ENCODE results near the gene PRKCE. TPM values are rescaled to one million over a fixed set of nuclear protein-coding genes. Genes with fewer than 3 reads are reported as not detected.

PRKCE gene
- total RNA-seq, 1 experiment from 2014 or later, result 14.8 TPM

GRCh38 chr2:45919160-45919650 lies 267.7 kb downstream of the PRKCE start:
- no TSS peak for BruUV-seq (replicated peaks)
- H3K4me2 ChIP-seq (ENCODE audit: low read length), result no peak overlapping the region
- peaks cover 21 to 24% of the 10 kb centered on the region in 2 experiments for H3K4me1 ChIP-seq (ENCODE audit: control insufficient read depth in 1 of 2, insufficient read depth in 2 of 2, low read length in 2 of 2)
- H3K9me3 ChIP-seq (ENCODE audit: control insufficient read depth in 1 of 2, insufficient read depth in 1 of 2, low read depth in 1 of 2, low read length in 2 of 2), result no peaks in the 10 kb centered on the region
- ChIA-PET CTCF (no interaction called here), RAD21 (ENCODE audit: low non-redundant PET in 1 of 2, low total read pairs in 2 of 2, uncharacterized antibody in 2 of 2, unreplicated experiment in 2 of 2) (no interaction called here), POLR2A (no interaction called here)
- DNase-seq (ENCODE audit: low read depth, low spot score) (no peak), ATAC-seq (no peak)
- no peaks in the 10 kb centered on the region for H3K79me2 ChIP-seq (ENCODE audit: insufficient read depth, low read length)
- TF ChIP-seq REST (IDR thresholded peaks at IDR 0.05; ENCODE audit: low read depth) (no peak), JUND (IDR thresholded peaks at IDR 0.05) (no peak), CTCF (IDR thresholded peaks at IDR 0.05 in 2 of 3, conservative IDR thresholded peaks at IDR 0.05 in 1 of 3; ENCODE audit: borderline replicate concordance in 1 of 3, insufficient read depth in 1 of 3, low read depth in 2 of 3, low read length in 2 of 3) (no peak), ZNF274 (IDR thresholded peaks at IDR 0.05; ENCODE audit: low read depth, low read length) (no peak), EZH2phosphoT487 (IDR thresholded peaks at IDR 0.05; ENCODE audit: borderline replicate concordance) (no peak), POLR2A (IDR thresholded peaks at IDR 0.05; ENCODE audit: borderline replicate concordance, extremely low read depth, insufficient read depth, insufficient read length) (no peak), SIN3A (IDR thresholded peaks at IDR 0.05; ENCODE audit: low read depth) (no peak), SRF (IDR thresholded peaks at IDR 0.05; ENCODE audit: low read depth) (no peak), ELF1 (IDR thresholded peaks at IDR 0.05; ENCODE audit: borderline replicate concordance, low read depth) (no peak), CEBPB (IDR thresholded peaks at IDR 0.05; ENCODE audit: low read depth) (no peak), MAX (IDR thresholded peaks at IDR 0.05) (no peak), ZFX (IDR thresholded peaks at IDR 0.05) (no peak), EGR1 (IDR thresholded peaks at IDR 0.05; ENCODE audit: low read depth) (no peak), TCF7L2 (IDR thresholded peaks at IDR 0.05; ENCODE audit: borderline replicate concordance, extremely low read depth, insufficient read depth, insufficient read length) (no peak), EZH2 (IDR thresholded peaks at IDR 0.05) (no peak), CBX3 (IDR thresholded peaks at IDR 0.05; ENCODE audit: low read depth) (no peak), ATF3 (IDR thresholded peaks at IDR 0.05) (no peak)
- TF ChIP-seq, protein P1, sequence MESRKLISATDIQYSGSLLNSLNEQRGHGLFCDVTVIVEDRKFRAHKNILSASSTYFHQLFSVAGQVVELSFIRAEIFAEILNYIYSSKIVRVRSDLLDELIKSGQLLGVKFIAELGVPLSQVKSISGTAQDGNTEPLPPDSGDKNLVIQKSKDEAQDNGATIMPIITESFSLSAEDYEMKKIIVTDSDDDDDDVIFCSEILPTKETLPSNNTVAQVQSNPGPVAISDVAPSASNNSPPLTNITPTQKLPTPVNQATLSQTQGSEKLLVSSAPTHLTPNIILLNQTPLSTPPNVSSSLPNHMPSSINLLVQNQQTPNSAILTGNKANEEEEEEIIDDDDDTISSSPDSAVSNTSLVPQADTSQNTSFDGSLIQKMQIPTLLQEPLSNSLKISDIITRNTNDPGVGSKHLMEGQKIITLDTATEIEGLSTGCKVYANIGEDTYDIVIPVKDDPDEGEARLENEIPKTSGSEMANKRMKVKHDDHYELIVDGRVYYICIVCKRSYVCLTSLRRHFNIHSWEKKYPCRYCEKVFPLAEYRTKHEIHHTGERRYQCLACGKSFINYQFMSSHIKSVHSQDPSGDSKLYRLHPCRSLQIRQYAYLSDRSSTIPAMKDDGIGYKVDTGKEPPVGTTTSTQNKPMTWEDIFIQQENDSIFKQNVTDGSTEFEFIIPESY (IDR thresholded peaks at IDR 0.05; ENCODE audit: extremely low read depth, insufficient replicate concordance, low read length), result no peak
- intact Hi-C loops (cut with micrococcal nuclease), result no loop called here
- no peaks in the 10 kb centered on the region for H3K27me3 ChIP-seq (ENCODE audit: insufficient read depth, low read length)
- no peak overlapping the region for H3K4me3 ChIP-seq (replicated peaks in 1 of 2; ENCODE audit: low read depth in 1 of 2, low read length in 2 of 2)
- no peaks in the 10 kb centered on the region for H4K20me1 ChIP-seq (ENCODE audit: insufficient read depth)
- no peak overlapping the region for H3K27ac ChIP-seq (ENCODE audit: low read depth, low read length)
- no peak overlapping the region for H2AFZ ChIP-seq (ENCODE audit: low read depth, low read length, poor library complexity, severe bottlenecking)
- H3K9me2 ChIP-seq (ENCODE audit: insufficient read depth), result no peaks in the 10 kb centered on the region
- H3K9ac ChIP-seq (ENCODE audit: low read length), result no peak overlapping the region
- no peaks in the 10 kb centered on the region for H3K36me3 ChIP-seq (ENCODE audit: control insufficient read depth in 1 of 2, insufficient read depth in 2 of 2, low read length in 2 of 2)
